Endothelial cell (in vitro differentiated cells): Measurements from ENCODE around the gene TEX13B. TPM values are rescaled to one million over a fixed set of nuclear protein-coding genes. Genes with fewer than 3 reads are reported as not detected.
"Not testable (repeated sequence)": the region's sequence is repeated elsewhere in the genome, so short reads cannot be mapped to it uniquely, and the experiment has no call there.

ENCODE experiments used
- DNase-seq: peaks from one replicate; pipeline ENCODE4 v3.0.0; 2021; ENCODE audit warnings: low spot score
- H3K27ac Mint-ChIP-seq: one replicate; pipeline ENCODE4 v1.8.0; 2021; ENCODE audit warnings: mixed read lengths, inconsistent platforms; ENCODE audit not compliant: unreplicated experiment
- H3K27me3 Mint-ChIP-seq: one replicate; pipeline ENCODE4 v1.8.0; 2021; ENCODE audit warnings: mild to moderate bottlenecking, moderate library complexity, mixed read lengths, inconsistent platforms; ENCODE audit not compliant: unreplicated experiment
- H3K36me3 Mint-ChIP-seq: one replicate; pipeline ENCODE4 v1.8.0; 2021; ENCODE audit warnings: mild to moderate bottlenecking, low read depth, mixed read lengths, inconsistent platforms; ENCODE audit not compliant: unreplicated experiment
- H3K4me1 Mint-ChIP-seq: one replicate; pipeline ENCODE4 v1.8.0; 2021; ENCODE audit warnings: mild to moderate bottlenecking, mixed read lengths, inconsistent platforms; ENCODE audit not compliant: unreplicated experiment
- H3K4me3 Mint-ChIP-seq: one replicate; pipeline ENCODE4 v1.8.0; 2021; ENCODE audit warnings: mild to moderate bottlenecking, mixed read lengths, inconsistent platforms; ENCODE audit not compliant: unreplicated experiment
- H3K9me3 Mint-ChIP-seq: one replicate; pipeline ENCODE4 v1.8.0; 2021; ENCODE audit warnings: mixed read lengths, inconsistent platforms; ENCODE audit not compliant: unreplicated experiment
- total RNA-seq: library from RNA; stranded (reverse); fragmentation: NEBNext Ultra II Directional; extraction: Animal tissue kit (Norgen Biotek cat#: 25700); gene quantifications from one replicate; pipeline ENCODE4 v1.2.1, GENCODE V29; 2021; ENCODE audit not compliant: unreplicated experiment
- TF ChIP-seq, protein P1 (sequence below): fragments of 200-600 bp; sonication (generic); IDR thresholded peaks from one replicate; pipeline ENCODE4 v1.5.0; 2021; ENCODE audit warnings: antibody characterized with exemption; ENCODE audit not compliant: unreplicated experiment

TEX13B gene
- total RNA-seq, 1 donor from 2014 or later: not detected

DNA sequence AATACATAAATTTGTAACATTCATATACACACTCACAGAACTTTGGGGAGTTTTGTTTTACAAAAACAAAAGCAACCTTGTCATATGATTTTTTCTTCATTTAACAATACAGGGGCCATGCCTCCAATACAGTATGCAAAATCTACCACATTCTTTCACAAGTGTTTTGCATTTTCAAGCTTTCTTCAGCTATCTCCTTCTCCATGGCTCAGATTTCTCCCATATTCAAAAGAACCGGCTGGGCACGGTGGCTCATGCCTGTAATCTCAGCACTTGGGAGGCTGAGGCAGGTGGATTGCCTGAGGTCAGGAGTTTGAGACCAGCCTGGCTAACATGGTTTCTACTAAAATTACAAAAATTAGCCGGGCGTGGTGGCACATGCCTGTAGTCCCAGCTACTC lies 4.1 kb downstream of the TEX13B start:
- DNase-seq: no peak
- Mint-ChIP-seq H3K27me3 (peaks cover 2% of the 10 kb centered on the region), H3K4me3 (no peak overlapping the region), H3K4me1 (no peaks in the 10 kb centered on the region), H3K9me3 (no peaks in the 10 kb centered on the region), H3K27ac (no peak overlapping the region), H3K36me3 (no peaks in the 10 kb centered on the region)
- TF ChIP-seq, protein P1, sequence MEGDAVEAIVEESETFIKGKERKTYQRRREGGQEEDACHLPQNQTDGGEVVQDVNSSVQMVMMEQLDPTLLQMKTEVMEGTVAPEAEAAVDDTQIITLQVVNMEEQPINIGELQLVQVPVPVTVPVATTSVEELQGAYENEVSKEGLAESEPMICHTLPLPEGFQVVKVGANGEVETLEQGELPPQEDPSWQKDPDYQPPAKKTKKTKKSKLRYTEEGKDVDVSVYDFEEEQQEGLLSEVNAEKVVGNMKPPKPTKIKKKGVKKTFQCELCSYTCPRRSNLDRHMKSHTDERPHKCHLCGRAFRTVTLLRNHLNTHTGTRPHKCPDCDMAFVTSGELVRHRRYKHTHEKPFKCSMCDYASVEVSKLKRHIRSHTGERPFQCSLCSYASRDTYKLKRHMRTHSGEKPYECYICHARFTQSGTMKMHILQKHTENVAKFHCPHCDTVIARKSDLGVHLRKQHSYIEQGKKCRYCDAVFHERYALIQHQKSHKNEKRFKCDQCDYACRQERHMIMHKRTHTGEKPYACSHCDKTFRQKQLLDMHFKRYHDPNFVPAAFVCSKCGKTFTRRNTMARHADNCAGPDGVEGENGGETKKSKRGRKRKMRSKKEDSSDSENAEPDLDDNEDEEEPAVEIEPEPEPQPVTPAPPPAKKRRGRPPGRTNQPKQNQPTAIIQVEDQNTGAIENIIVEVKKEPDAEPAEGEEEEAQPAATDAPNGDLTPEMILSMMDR: no peak

DNA sequence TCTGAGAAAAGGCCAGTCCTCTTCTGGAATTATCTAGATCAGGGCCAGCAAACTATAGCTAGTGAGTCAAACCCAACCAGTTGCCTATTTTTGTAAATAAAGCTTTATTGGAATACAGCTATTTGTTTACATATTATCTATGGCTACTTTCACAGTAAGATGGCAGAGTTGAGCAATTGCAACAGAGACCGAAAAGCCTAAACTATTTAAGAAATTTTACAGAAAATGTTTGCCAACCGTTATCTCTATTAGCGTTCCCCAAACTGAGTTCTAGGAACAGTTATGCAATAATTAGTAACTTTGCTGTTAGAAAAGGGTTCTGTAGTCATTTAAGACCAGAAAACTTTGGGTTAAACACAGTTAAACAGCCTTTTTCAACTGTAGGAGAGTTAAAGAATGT lies 10.5 kb downstream of the TEX13B start:
- TF ChIP-seq, protein P1: no peak
- no peak for DNase-seq
- Mint-ChIP-seq H3K9me3 (no peaks in the 10 kb centered on the region), H3K27ac (no peak overlapping the region), H3K36me3 (no peaks in the 10 kb centered on the region), H3K4me1 (no peaks in the 10 kb centered on the region), H3K4me3 (no peak overlapping the region), H3K27me3 (no peaks in the 10 kb centered on the region)

GRCh38 chrX:107970073-107970472 lies 12.1 kb downstream of the TEX13B start:
- no peak overlapping the region for H3K27ac Mint-ChIP-seq
- H3K4me1 Mint-ChIP-seq: no peaks in the 10 kb centered on the region
- no peak for DNase-seq

GRCh38 chrX:107968623-107969022 lies 13.5 kb downstream of the TEX13B start:
- no peaks in the 10 kb centered on the region for H3K9me3 Mint-ChIP-seq
- H3K27me3 Mint-ChIP-seq: no peaks in the 10 kb centered on the region
- H3K36me3 Mint-ChIP-seq: no peaks in the 10 kb centered on the region
- no peaks in the 10 kb centered on the region for H3K4me1 Mint-ChIP-seq
- no peak overlapping the region for H3K4me3 Mint-ChIP-seq
- TF ChIP-seq, protein P1: no peak
- H3K27ac Mint-ChIP-seq: no peak overlapping the region
- DNase-seq: no peak

More at GRCh38 chrX:107970073-107970472, 12.1 kb downstream of the TEX13B start:
- Mint-ChIP-seq H3K36me3 (no peaks in the 10 kb centered on the region), H3K27me3 (no peaks in the 10 kb centered on the region), H3K4me3 (no peak overlapping the region), H3K9me3 (no peaks in the 10 kb centered on the region)
- TF ChIP-seq, protein P1: no peak

DNA sequence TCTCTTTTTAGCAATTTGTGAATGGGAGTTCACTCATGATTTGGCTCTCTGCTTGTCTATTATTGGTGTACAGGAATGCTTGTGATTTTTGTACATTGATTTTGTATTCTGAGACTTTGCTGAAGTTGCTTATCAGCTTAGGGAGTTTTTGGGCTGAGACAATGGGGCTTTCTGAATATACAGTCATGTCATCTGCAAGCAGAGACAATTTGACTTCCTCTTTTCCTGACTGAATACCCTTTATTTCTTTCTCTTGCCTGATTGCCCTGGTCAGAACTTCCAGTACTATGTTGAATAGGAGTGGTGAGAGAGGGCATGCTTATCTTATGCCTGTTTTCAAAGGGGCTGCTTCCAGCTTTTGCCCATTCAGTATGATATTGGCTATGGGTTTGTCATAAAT lies 26.8 kb downstream of the TEX13B start:
- H3K27ac Mint-ChIP-seq, H3K4me3 Mint-ChIP-seq, H3K9me3 Mint-ChIP-seq: not testable (repeated sequence)

GRCh38 chrX:107940095-107940494 lies 42.1 kb downstream of the TEX13B start:
- H3K4me3 Mint-ChIP-seq: no peak overlapping the region
- H3K9me3 Mint-ChIP-seq: no peaks in the 10 kb centered on the region
- H3K4me1 Mint-ChIP-seq: no peaks in the 10 kb centered on the region
- no peak overlapping the region for H3K27ac Mint-ChIP-seq
- TF ChIP-seq, protein P1: no peak
- H3K27me3 Mint-ChIP-seq: peaks cover 2% of the 10 kb centered on the region
- no peak for DNase-seq
- no peaks in the 10 kb centered on the region for H3K36me3 Mint-ChIP-seq

More for the DNA sequence above, 26.8 kb downstream of the TEX13B start:
- not testable (repeated sequence) for H3K36me3 Mint-ChIP-seq, DNase-seq, H3K4me1 Mint-ChIP-seq, H3K27me3 Mint-ChIP-seq
